AML-193 (cell line): ENCODE data around the gene ADI1.
A peak's percentile ranks its signal among the peaks of the same experiment; 100 is the strongest.
"Not testable (repeated sequence)": the region's sequence is repeated elsewhere in the genome, so short reads cannot be mapped to it uniquely, and the experiment has no call there.

Experiments
- DNase-seq, 2 experiments: peaks; one replicate each; lab custom pipeline; 2025; lab: John Stamatoyannopoulos, UW

The ADI1 gene

GRCh38 chr2:3529316-3530025 lies 10.1 kb upstream of the ADI1 start:
- DNase-seq, result no peak

DNA sequence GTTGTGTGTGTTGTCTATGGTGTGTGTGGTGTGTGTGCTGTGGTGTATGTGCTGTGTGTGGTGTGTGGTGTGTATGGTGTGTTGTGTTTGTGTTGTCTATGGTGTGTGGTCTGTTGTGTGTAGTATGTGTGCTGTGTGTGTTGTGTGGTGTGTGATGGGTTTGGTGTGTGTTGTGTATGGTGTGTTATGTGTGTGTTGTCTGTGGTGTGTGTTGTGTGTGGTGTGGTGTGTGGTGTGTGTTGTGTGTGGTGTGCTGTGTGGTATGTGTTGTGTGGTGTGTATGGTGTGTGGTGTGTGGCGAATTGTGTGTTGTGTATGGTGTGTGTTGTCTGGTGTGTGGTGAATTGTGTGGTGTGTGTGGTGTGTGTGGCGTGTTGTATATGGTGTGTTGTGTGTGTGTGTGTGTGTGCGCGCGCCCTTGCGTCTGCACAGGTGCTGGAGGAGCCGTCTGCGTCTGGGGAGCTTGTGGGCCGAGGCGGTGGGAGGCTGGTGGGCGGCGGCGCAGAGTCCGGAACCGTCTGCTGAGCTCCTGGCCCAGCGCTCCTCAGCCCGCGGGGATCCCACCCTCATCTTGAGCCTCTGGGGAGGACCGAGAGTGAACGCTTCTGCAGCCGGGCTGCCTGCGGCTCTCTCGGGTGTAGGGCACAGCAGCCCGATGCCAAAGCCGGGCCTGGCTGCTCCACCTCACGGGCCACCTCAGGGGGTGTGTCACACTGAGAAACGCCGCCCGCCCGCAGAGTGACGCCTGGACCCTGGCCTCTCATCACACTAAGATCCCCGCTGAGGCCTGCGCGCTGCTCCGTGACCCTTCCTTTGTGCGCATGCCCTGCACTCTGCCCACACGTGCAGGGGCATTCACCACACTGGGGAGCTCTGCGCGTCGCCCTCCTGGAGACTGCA lies 8.8 kb upstream of the ADI1 start:
- DNase-seq, result no peak

DNA sequence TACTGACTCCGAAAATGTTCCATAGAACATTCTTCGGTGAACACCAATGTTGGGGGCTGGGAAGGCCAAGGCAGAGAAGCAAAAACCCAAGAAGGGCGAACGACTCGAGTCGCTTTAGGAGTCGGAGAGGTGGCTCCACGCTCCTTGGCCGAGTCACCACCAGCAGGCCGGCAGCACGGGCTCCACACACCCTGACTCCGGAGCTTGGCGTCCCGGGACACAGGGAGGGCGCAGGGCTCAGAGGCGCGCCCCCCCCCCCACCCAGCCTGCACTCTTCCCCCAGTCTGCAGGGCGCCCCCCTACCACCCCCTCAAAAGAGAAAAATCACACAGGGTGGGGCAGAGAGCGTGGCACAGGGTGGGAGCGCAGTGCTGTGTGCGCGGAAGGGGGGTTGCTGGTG lies 7.5 kb upstream of the ADI1 start:
- no peak for DNase-seq

GRCh38 chr2:3523551-3524041 lies 4.3 kb upstream of the ADI1 start:
- DNase-seq, result no peak

DNA sequence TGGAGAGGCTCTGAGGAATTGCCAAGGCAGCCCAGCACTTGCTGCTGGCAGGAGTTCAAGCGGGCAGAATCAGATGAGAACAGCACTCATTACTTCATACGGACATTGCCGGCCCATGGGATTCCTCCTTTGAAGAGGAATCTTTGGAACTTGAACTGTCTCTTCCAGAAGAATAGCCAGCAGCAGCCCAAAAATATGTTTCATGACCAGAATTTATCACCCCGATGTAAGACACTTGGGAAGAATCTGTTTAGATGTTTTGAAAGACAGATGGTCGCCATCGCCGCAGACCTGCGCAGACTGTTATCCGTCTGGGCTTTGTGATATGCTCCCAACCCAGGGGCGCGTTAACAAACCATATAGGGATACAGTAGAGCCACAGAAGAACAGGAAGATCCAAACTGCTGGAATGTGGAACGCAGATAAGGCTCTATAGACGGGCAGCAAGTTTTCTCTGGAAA lies 3.7 kb upstream of the ADI1 start:
- DNase-seq, result no peak

- DNase-seq, result no peak
Measured at GRCh38 chr2:3520591-3520990, 1.3 kb upstream of the ADI1 start.

DNA sequence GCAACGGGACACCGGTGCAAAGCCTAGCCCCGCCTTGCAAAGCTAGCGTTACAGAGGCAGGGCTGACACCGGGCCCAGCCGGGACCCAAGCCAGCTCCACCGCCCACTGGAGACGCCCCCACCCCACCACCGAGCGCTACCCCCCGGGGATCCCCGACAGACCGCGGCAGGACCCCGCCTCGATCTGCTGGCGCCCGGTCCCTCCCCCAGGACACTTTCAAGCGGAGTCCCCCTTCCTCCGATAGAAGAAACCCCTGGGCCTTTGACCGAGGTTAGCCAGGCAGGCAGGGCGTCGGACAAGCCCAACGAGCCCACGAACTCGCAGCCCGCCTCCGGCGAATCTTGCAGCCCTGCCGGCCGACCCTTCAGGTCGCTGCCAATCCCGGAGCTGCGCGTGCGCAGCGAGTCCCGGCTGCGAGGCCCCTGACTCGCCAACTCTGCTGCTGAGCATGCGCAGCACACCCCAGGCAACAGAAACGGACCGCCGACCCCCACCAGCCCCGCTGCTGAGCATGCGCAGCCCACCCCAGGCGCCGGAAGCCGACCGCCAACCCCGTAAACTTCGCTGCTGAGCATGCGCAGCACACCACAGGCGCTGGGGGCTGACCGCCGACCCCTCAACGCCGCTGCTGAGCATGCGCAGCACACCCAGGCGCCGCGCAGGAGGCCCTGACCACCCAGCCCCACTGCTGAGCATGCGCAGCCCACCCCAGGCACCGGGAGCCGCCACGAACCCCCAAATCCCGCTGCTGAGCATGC lies 656 bp downstream of the ADI1 start:
- peak; percentile 92 to 93 for DNase-seq

- no peak for DNase-seq
Measured at GRCh38 chr2:3517948-3518495, 1.3 kb downstream of the ADI1 start.

- no peak for DNase-seq
Measured at GRCh38 chr2:3516831-3517230, 2.5 kb downstream of the ADI1 start.

DNA sequence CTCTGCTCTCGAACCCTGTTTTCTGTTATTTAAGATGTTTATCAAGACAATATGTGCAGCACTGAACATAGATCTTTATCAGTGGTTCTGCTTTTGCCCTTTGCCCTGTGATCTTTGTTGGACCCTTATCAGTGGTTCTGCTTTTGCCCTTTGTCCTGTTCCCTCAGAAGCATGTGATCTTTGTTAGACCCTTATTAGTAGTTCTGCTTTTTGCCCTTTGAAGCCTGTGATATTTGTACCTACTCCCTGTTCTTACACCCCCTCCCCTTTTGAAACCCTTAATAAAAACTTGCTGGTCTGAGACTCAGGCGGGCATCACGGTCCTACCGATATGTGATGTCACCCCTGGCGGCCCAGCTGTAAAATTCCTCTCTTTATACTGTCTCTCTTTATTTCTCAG lies 3.9 kb downstream of the ADI1 start:
- DNase-seq, result not testable (repeated sequence)

DNA sequence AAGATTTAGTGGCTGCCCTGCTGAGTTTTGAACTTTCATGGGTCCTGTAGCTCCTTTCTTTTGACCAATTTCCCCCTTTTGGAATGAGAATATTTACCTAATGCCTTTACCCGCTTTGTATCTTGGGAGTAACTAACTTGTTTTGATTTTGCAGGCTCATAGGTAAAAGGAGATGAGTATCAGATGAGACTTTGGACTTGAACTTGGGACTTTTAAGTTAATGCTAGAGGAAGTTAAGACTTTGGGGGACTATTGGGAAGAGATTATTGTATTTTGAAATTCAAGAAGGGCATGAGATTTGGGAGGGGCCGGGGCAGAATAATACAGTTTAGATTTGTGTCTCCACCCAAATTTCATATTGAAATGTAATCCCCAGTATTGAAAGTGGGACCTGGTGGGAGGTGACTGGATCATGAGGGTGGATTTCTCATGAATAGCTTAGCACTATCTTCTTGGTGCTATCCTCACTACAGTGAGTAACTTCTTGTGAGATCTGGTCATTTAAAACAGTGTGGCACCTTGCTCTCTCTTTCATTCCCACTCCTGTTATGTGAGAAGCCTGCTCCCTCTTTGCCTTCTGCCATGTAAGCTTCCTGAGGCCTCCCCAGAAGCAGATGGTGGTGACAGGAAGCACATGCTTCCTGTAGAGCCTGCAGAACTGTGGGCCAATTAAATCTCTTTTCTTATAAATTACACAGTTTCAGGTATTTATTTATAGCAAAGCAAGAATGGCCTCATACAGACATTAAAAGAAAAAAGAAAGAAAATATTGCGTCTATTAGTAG lies 6.1 kb downstream of the ADI1 start:
- no peak for DNase-seq

DNA sequence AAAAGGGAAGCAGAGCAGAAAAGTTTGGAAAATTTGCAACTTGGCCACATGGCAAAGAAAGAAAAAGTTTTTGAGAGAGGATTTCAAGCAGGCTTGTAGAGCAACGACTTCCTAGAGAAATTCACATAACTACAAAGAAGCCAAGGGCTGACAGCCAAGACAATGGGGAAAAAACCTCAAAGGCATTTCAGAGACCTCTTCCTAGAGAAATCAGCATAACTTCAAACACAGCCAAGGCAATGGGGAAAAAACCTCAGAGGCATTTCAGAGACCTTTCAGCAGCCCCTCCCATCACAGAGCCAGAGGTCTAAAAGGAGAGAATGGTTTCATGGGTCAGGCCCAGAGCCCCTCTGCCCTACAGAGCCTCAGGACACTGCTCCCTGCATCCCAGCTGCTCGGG lies 7.2 kb downstream of the ADI1 start:
- no peak for DNase-seq

GRCh38 chr2:3505771-3506170 lies 13.6 kb downstream of the ADI1 start:
- no peak for DNase-seq

DNA sequence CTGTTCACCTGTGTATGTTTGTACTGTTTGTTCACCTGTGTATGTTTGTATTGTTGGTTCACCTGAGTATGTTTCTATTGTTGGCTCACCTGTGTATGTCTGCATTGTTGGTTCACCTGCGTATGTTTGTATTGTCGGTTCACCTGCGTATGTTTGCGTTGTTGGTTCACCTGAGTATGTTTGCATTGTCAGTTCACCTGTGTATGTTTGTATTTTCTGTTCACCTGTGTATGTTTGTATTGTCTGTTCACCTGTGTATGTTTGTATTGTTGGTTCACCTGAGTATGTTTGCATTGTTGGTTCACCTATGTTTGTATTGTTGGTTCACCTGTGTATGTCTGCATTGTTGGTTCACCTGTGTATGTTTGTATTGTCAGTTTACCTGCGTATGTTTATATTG lies 14.6 kb downstream of the ADI1 start:
- DNase-seq, result no peak

DNA sequence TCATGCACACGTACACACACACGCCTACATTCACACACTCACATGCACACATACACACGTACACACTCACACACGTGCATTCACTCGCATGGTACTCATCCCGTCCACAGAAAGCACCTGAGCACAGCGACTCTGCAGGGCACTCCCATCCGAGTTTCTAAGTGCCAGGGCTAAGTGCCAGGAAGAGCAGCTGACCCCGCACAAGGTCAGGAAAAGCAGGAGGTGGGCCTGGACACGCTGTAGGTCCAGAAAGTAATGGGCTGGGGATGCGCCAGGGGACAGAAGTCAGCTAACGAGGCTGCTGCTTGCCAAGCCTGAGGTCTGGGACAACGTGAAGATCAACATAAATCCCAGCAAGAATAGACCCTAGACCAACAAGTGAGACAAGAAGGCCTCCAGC lies 15.8 kb downstream of the ADI1 start:
- DNase-seq, result no peak

DNA sequence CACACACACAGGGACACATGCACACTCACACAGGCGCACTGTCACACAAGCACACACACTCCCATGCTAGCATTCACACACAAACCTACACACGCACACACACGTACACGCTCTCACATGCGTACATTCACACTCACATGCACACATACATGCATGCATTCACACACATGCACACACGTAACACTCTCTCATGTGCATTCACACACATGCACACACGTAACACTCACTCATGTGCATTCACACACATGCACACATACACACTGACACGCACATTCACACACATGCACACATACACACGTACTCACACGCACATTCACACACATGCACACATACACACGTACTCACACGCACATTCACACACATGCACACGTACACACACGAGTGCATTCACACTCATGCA lies 16.3 kb downstream of the ADI1 start:
- DNase-seq, result no peak

- DNase-seq, result no peak
Measured at GRCh38 chr2:3500326-3500899, 18.9 kb downstream of the ADI1 start.

DNA sequence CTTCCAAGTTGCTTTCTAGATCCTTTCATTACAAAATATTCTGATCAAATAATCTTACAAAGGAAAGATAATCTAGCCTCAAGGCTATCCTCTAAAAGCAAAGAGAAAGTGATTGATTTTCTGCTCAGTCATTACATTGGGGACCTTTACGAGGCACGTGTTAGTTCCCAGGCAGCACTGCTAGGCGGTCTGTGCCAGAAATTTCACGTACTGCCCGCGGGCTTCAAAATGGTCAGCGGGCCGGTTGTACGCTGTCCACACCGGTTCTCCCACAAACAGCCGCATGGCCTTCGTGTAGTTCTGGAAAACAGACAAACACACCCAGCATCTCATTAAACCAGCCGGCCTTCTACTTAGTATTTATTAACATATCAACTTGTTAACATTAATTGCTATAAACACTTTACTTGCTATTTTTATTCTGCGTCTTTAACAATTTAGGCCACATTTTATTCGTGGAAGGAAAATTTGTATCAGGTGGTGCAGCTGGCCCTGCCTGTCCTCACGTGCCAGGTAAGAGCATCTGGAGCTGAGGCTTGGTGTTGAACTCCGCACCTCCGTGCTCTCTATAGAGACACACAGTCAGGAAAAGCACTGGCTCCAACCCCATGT lies 20.4 kb downstream of the ADI1 start:
- DNase-seq, result no peak

DNA sequence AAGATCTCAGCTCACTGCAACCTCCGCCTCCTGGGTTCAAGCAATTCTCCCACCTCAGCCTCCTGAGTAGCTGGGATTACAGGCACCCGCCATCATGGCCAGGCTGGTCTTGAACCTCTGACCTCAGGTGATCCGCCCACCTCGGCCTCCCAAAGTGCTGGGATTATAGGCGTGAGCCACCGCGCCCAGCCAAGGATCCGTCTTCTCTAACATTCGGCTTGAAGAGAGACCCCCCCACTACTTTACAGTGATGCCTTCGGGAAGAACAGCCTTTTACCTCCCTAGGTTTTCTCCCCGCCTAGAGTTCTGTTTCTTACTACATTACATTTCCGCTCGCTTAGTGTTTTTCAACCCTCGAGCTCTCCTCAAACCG lies 22.6 kb downstream of the ADI1 start:
- not testable (repeated sequence) for DNase-seq

- DNase-seq, result no peak
Measured at GRCh38 chr2:3494984-3495666, 24.2 kb downstream of the ADI1 start.
